Gastrocnemius medialis (tissue), 4 donors: ENCODE results near the gene RPL13. TPM values are rescaled to one million over a fixed set of nuclear protein-coding genes. Genes with fewer than 3 reads are reported as not detected.

ENCODE experiments used
- ATAC-seq, 2 donors: fragments of 150-250 bp; one replicate each; pipeline ENCODE4 v1.9.1; 2016
- DNase-seq, 2 donors: peaks; one replicate each; pipeline ENCODE4 v3.0.0-alpha.2; 2019
- H3K27ac ChIP-seq, 4 donors: fragments of 200-600 bp; sonication (generic); 1 replicate in 1 of 4; 2 replicates in 3 of 4; pipeline ENCODE4 v1.5.1; 2016 to 2018; ENCODE audit warnings: mild to moderate bottlenecking in 2 of 4, moderate library complexity in 1 of 4
- H3K27me3 ChIP-seq, 3 donors: fragments of 200-600 bp; sonication (generic) in 2 of 3; 1 replicate in 1 of 3; 2 replicates in 2 of 3; pipeline versions ENCODE4 v1.5.1 to v1.6.0; 2016 to 2019; ENCODE audit warnings: mild to moderate bottlenecking in 1 of 3, moderate library complexity in 1 of 3
- H3K36me3 ChIP-seq, 2 donors: fragments of 200-600 bp; sonication (generic) in 1 of 2; one replicate each; pipeline ENCODE4 v1.5.1; 2017 to 2018
- H3K4me1 ChIP-seq, 2 donors: fragments of 200-600 bp; sonication (generic) in 1 of 2; one replicate each; pipeline ENCODE4 v1.5.1; 2016 to 2017; ENCODE audit warnings: mild to moderate bottlenecking in 2 of 2
- H3K4me3 ChIP-seq, 4 donors: fragments of 200-600 bp; sonication (generic) in 3 of 4; 1 replicate in 1 of 4; 2 replicates in 3 of 4; pipeline ENCODE4 v1.5.1; 2016 to 2019; ENCODE audit warnings: mild to moderate bottlenecking in 2 of 4
- H3K9me3 ChIP-seq, 3 donors: fragments of 200-600 bp; sonication (generic) in 2 of 3; 1 replicate in 1 of 3; 2 replicates in 2 of 3; pipeline ENCODE4 v1.5.1; 2016 to 2019
- POLR2A ChIP-seq, 2 donors: fragments of 450-650 bp; IDR thresholded peaks; one replicate each; pipeline ENCODE4 v1.6.1; 2017; ENCODE audit warnings: antibody characterized with exemption in 2 of 2, mild to moderate bottlenecking in 2 of 2, moderate library complexity in 2 of 2
- in situ Hi-C, 4 donors: fragments of 200-750 bp; cut with MboI; loops; one replicate each; pipeline versions ENCODE4 v1.15.0 to v1.8.0; 2017; ENCODE audit warnings: low sequenced_read_pairs in 4 of 4
- intact Hi-C: fragments of 100-400 bp; cut with DNase I; formaldehyde crosslinking; loops from one replicate; pipeline ENCODE4 v1.15.1; 2023; ENCODE audit warnings: low total_unique reads
- total RNA-seq, 4 donors: library from RNA; depleted of rRNA; stranded (reverse); fragments of >200 nt; gene quantifications; one replicate each; pipeline versions ENCODE4 v1.1.0 to v1.2.3, GENCODE V29; 2016
- TF ChIP-seq, protein P1 (sequence below), 5 experiments: fragments of 450-650 bp in 3 of 5; fragments of 200-600 bp in 2 of 5; sonication (generic) in 2 of 5; IDR thresholded peaks in 4 of 5; conservative IDR thresholded peaks in 1 of 5; 1 replicate in 4 of 5; 2 replicates in 1 of 5; pipeline ENCODE4 v1.5.1; 2016 to 2019; ENCODE audit warnings: antibody characterized with exemption in 5 of 5, mild to moderate bottlenecking in 3 of 5, moderate library complexity in 3 of 5

The RPL13 gene
- total RNA-seq, 4 donors from 2014 or later, result 4,295 to 5,889 (median 4,806) TPM

GRCh38 chr16:89529097-89529496, 31.4 kb upstream of the RPL13 start:
- peaks cover 38 to 48% of the 10 kb centered on the region in 2 donors for H3K4me1 ChIP-seq
- H3K36me3 ChIP-seq, result peaks cover 0 to 75% of the 10 kb centered on the region in 2 donors
- TF ChIP-seq, protein P1, sequence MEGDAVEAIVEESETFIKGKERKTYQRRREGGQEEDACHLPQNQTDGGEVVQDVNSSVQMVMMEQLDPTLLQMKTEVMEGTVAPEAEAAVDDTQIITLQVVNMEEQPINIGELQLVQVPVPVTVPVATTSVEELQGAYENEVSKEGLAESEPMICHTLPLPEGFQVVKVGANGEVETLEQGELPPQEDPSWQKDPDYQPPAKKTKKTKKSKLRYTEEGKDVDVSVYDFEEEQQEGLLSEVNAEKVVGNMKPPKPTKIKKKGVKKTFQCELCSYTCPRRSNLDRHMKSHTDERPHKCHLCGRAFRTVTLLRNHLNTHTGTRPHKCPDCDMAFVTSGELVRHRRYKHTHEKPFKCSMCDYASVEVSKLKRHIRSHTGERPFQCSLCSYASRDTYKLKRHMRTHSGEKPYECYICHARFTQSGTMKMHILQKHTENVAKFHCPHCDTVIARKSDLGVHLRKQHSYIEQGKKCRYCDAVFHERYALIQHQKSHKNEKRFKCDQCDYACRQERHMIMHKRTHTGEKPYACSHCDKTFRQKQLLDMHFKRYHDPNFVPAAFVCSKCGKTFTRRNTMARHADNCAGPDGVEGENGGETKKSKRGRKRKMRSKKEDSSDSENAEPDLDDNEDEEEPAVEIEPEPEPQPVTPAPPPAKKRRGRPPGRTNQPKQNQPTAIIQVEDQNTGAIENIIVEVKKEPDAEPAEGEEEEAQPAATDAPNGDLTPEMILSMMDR (IDR thresholded peaks at IDR 0.05 in 4 of 5, conservative IDR thresholded peaks at IDR 0.05 in 1 of 5), result no peak
- no peak for TF ChIP-seq POLR2A (IDR thresholded peaks at IDR 0.05)
- in situ Hi-C loops, result no loop called here
- intact Hi-C loops, result no loop called here
- no peak for DNase-seq
- no peaks in the 10 kb centered on the region for H3K27me3 ChIP-seq
- ATAC-seq, result no peak
- no peaks in the 10 kb centered on the region for H3K9me3 ChIP-seq
- no peak overlapping the region for H3K4me3 ChIP-seq
- H3K27ac ChIP-seq, result no peak overlapping the region

- TF ChIP-seq, protein P1 (IDR thresholded peaks at IDR 0.05 in 4 of 5, conservative IDR thresholded peaks at IDR 0.05 in 1 of 5), result no peak
- TF ChIP-seq POLR2A (IDR thresholded peaks at IDR 0.05), result no peak
- Histone ChIP-seq H3K36me3 (peaks cover 0 to 83% of the 10 kb centered on the region in 2 donors), H3K27ac (peak overlapping the region in 3 of 4 donors; percentile 70 to 82 (median 71)), H3K4me3 (no peak overlapping the region), H3K27me3 (no peaks in the 10 kb centered on the region), H3K9me3 (no peaks in the 10 kb centered on the region), H3K4me1 (peaks cover 39 to 54% of the 10 kb centered on the region in 2 donors)
- intact Hi-C loops (no loop called here), in situ Hi-C loops (no loop called here)
- DNase-seq (peak in 1 of 2 donors; percentile 65), ATAC-seq (peak; percentile 12 to 20)
Observed at GRCh38 chr16:89530401-89531381, 29.8 kb upstream of the RPL13 start.

DNA sequence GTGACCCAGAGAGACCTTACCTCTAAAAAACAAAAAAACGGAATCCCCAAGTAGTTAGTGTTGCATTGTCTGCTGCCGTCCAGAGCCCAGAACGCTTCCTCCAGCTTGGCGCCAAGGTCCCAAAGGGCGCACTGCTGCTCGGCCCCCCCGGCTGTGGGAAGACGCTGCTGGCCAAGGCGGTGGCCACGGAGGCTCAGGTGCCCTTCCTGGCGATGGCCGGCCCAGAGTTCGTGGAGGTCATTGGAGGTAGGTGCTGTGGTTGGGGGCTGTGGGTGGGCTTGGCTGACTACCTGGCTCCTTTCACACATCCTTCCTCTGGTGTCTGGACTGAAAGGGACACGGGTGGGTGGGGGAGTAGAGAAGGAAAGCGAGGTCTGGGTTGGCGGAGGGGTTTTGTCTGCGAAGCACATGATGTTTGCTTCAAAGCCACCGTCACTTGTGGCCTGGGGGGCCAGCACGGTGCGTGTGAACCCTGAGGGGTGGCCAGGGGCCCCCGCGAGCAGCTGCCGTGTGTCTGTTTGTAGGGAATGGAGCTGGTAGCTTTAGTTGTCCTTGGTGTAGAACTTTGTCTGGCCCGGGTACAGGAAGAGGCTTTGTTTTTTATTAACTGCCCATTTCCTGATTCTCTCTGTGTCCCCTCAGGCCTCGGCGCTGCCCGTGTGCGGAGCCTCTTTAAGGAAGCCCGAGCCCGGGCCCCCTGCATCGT, 28.5 kb upstream of the RPL13 start:
- H3K4me3 ChIP-seq, result no peak overlapping the region
- peak overlapping the region; percentile 44 to 82 (median 70) for H3K27ac ChIP-seq
- peaks cover 0 to 76% of the 10 kb centered on the region in 2 donors for H3K36me3 ChIP-seq
- peaks cover 33 to 49% of the 10 kb centered on the region in 2 donors for H3K4me1 ChIP-seq
- intact Hi-C loops, result no loop called here
- TF ChIP-seq, protein P1 (IDR thresholded peaks at IDR 0.05 in 4 of 5, conservative IDR thresholded peaks at IDR 0.05 in 1 of 5), result no peak
- TF ChIP-seq POLR2A (IDR thresholded peaks at IDR 0.05), result no peak
- no peaks in the 10 kb centered on the region for H3K9me3 ChIP-seq
- ATAC-seq, result no peak
- in situ Hi-C loops, result no loop called here
- DNase-seq, result peak in 1 of 2 donors; percentile 25
- H3K27me3 ChIP-seq, result no peaks in the 10 kb centered on the region

- Histone ChIP-seq H3K4me1 (peaks cover 33 to 49% of the 10 kb centered on the region in 2 donors), H3K9me3 (no peaks in the 10 kb centered on the region), H3K4me3 (no peak overlapping the region), H3K27ac (peak overlapping the region; percentile 44 to 82 (median 70)), H3K27me3 (no peaks in the 10 kb centered on the region), H3K36me3 (peaks cover 0 to 75% of the 10 kb centered on the region in 2 donors)
- ATAC-seq (peak in 1 of 2 donors; percentile 51), DNase-seq (peak; percentile 15 to 46)
- TF ChIP-seq, protein P1 (IDR thresholded peaks at IDR 0.05 in 4 of 5, conservative IDR thresholded peaks at IDR 0.05 in 1 of 5), result no peak
- no peak for TF ChIP-seq POLR2A (IDR thresholded peaks at IDR 0.05)
- intact Hi-C loops, result no loop called here
- in situ Hi-C loops, result no loop called here
Observed at GRCh38 chr16:89534252-89534756, 26.2 kb upstream of the RPL13 start.
